GM21390 (cell line): ENCODE measurements around the gene EXD3.
"Not testable (repeated sequence)": the region's sequence is repeated elsewhere in the genome, so short reads cannot be mapped to it uniquely, and the experiment has no call there.

Source experiments
- ATAC-seq: cut with Tn5 transposase; IDR thresholded peaks from one replicate; pipeline ENCODE4 v1.9.1; 2021; ENCODE audit not compliant: unreplicated experiment

EXD3 gene

GRCh38 chr9:137394866-137395665 lies 27.9 kb downstream of the EXD3 start:
- no peak for ATAC-seq

GRCh38 chr9:137393176-137394150 lies 29.5 kb downstream of the EXD3 start:
- ATAC-seq = no peak

GRCh38 chr9:137392232-137393007 lies 30.5 kb downstream of the EXD3 start:
- ATAC-seq = no peak

GRCh38 chr9:137391411-137391754 lies 31.6 kb downstream of the EXD3 start:
- no peak for ATAC-seq

- ATAC-seq = no peak
Observed at GRCh38 chr9:137390553-137391410, 32.2 kb downstream of the EXD3 start.

GRCh38 chr9:137389428-137389746 lies 33.6 kb downstream of the EXD3 start:
- no peak for ATAC-seq

- no peak for ATAC-seq
Observed at GRCh38 chr9:137388589-137389427, 34.2 kb downstream of the EXD3 start.

- no peak for ATAC-seq
Observed at GRCh38 chr9:137387891-137388560, 34.9 kb downstream of the EXD3 start.

- no peak for ATAC-seq
Observed at GRCh38 chr9:137387114-137387890, 35.7 kb downstream of the EXD3 start.

GRCh38 chr9:137386507-137387113 lies 36.4 kb downstream of the EXD3 start:
- not testable (repeated sequence) for ATAC-seq

- ATAC-seq = no peak
Observed at GRCh38 chr9:137385061-137385655, 37.8 kb downstream of the EXD3 start.

GRCh38 chr9:137383784-137384756 lies 38.9 kb downstream of the EXD3 start:
- ATAC-seq = no peak

- no peak for ATAC-seq
Observed at GRCh38 chr9:137383081-137383783, 39.7 kb downstream of the EXD3 start.

- ATAC-seq = no peak
Observed at GRCh38 chr9:137382444-137383080, 40.4 kb downstream of the EXD3 start.
